Endodermal cell (in vitro differentiated cells): ENCODE results near the gene MOCS1. TPM values are rescaled to one million over a fixed set of nuclear protein-coding genes. Genes with fewer than 3 reads are reported as not detected.

Experiments used
- DNase-seq: peaks from one replicate; pipeline ENCODE4 v3.0.0-alpha.2; 2017
- H3K27ac ChIP-seq: 2 replicates; pipeline ENCODE4 v1.5.1; 2013; ENCODE audit warnings: mild to moderate bottlenecking, low read depth, low read length, moderate library complexity
- H3K27me3 ChIP-seq: 2 replicates; pipeline ENCODE4 v1.6.1; 2013; ENCODE audit warnings: mild to moderate bottlenecking, low read length, moderate library complexity; ENCODE audit not compliant: insufficient read depth, control insufficient read depth, poor library complexity, severe bottlenecking
- H3K36me3 ChIP-seq: 2 replicates; pipeline ENCODE4 v1.7.0; 2013; ENCODE audit warnings: mild to moderate bottlenecking, low read length, moderate library complexity; ENCODE audit not compliant: control insufficient read depth, insufficient read depth
- H3K4me1 ChIP-seq: one replicate; pipeline ENCODE4 v1.7.0; 2013; ENCODE audit warnings: low read length; ENCODE audit not compliant: control insufficient read depth, insufficient read depth
- H3K4me3 ChIP-seq: 2 replicates; pipeline ENCODE4 v1.5.1; 2013; ENCODE audit warnings: mild to moderate bottlenecking, low read length, moderate library complexity
- H3K9ac ChIP-seq: 2 replicates; pipeline ENCODE4 v1.6.1; 2013; ENCODE audit warnings: mild to moderate bottlenecking, low read length, moderate library complexity; ENCODE audit not compliant: poor library complexity, severe bottlenecking; ENCODE audit errors: extremely low read depth
- H3K9me3 ChIP-seq: 2 replicates; pipeline ENCODE4 v1.6.1; 2013; ENCODE audit warnings: mild to moderate bottlenecking, low read length, moderate library complexity; ENCODE audit not compliant: control insufficient read depth
- H3K27ac Mint-ChIP-seq: 2 replicates; pipeline ENCODE4 v1.8.0; 2020; ENCODE audit warnings: mixed read lengths
- H3K27me3 Mint-ChIP-seq: 2 replicates; pipeline ENCODE4 v1.8.0; 2021; ENCODE audit warnings: mild to moderate bottlenecking, mixed read lengths; ENCODE audit not compliant: insufficient read depth
- H3K36me3 Mint-ChIP-seq: 2 replicates; pipeline ENCODE4 v1.8.0; 2020; ENCODE audit warnings: low read depth, mixed read lengths
- H3K4me1 Mint-ChIP-seq: 2 replicates; pipeline ENCODE4 v1.8.0; 2020; ENCODE audit warnings: mixed read lengths
- H3K4me3 Mint-ChIP-seq: 2 replicates; pipeline ENCODE4 v1.8.0; 2020; ENCODE audit warnings: mild to moderate bottlenecking, moderate library complexity, mixed read lengths
- H3K9me3 Mint-ChIP-seq: 2 replicates; pipeline ENCODE4 v1.8.0; 2020; ENCODE audit warnings: mild to moderate bottlenecking, mixed read lengths
- WGBS, 2 experiments: methylation state at CpG; one replicate each; pipeline versions ENCODE4 v1.1.5 to v1.1.7; 2013; ENCODE audit warnings: missing lambda C conversion rate in 2 of 2, mixed read lengths in 1 of 2; ENCODE audit not compliant: insufficient coverage in 1 of 2, insufficient read length in 1 of 2; 5-methylcytosine and 5-hydroxymethylcytosine counted together
- total RNA-seq, 2 donors: library from RNA; stranded (reverse); fragmentation: NEBNext Ultra II Directional in 1 of 2; extraction: Animal tissue kit (Norgen Biotek cat#: 25700) in 1 of 2; gene quantifications; 2 replicates in 1 of 2; 3 replicates in 1 of 2; pipeline ENCODE4 v1.2.1, GENCODE V29; 2021
- TF ChIP-seq, protein P1 (sequence below): fragments of 200-600 bp; sonication (generic); conservative IDR thresholded peaks from 2 replicates; pipeline ENCODE4 v1.5.0; 2021; ENCODE audit warnings: antibody characterized with exemption, mild to moderate bottlenecking

Gene MOCS1
- total RNA-seq, 2 donors from 2014 or later, result 8.7 to 11.3 TPM

- Histone ChIP-seq H3K9me3 (peaks cover 11% of the 10 kb centered on the region), H3K9ac (no peak overlapping the region), H3K36me3 (no peaks in the 10 kb centered on the region), H3K4me1 (peaks cover 5% of the 10 kb centered on the region), H3K4me3 (no peak overlapping the region), H3K27ac (no peak overlapping the region), H3K27me3 (peaks cover 9% of the 10 kb centered on the region)
- TF ChIP-seq, protein P1, sequence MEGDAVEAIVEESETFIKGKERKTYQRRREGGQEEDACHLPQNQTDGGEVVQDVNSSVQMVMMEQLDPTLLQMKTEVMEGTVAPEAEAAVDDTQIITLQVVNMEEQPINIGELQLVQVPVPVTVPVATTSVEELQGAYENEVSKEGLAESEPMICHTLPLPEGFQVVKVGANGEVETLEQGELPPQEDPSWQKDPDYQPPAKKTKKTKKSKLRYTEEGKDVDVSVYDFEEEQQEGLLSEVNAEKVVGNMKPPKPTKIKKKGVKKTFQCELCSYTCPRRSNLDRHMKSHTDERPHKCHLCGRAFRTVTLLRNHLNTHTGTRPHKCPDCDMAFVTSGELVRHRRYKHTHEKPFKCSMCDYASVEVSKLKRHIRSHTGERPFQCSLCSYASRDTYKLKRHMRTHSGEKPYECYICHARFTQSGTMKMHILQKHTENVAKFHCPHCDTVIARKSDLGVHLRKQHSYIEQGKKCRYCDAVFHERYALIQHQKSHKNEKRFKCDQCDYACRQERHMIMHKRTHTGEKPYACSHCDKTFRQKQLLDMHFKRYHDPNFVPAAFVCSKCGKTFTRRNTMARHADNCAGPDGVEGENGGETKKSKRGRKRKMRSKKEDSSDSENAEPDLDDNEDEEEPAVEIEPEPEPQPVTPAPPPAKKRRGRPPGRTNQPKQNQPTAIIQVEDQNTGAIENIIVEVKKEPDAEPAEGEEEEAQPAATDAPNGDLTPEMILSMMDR, result no peak
- Mint-ChIP-seq H3K4me1 (peaks cover 8% of the 10 kb centered on the region), H3K27ac (no peak overlapping the region), H3K36me3 (no peaks in the 10 kb centered on the region), H3K9me3 (no peaks in the 10 kb centered on the region), H3K27me3 (peaks cover 22% of the 10 kb centered on the region), H3K4me3 (no peak overlapping the region)
- no peak for DNase-seq
These were observed 48.5 kb upstream of the MOCS1 start for GRCh38 chr6:39982720-39983119.

DNA sequence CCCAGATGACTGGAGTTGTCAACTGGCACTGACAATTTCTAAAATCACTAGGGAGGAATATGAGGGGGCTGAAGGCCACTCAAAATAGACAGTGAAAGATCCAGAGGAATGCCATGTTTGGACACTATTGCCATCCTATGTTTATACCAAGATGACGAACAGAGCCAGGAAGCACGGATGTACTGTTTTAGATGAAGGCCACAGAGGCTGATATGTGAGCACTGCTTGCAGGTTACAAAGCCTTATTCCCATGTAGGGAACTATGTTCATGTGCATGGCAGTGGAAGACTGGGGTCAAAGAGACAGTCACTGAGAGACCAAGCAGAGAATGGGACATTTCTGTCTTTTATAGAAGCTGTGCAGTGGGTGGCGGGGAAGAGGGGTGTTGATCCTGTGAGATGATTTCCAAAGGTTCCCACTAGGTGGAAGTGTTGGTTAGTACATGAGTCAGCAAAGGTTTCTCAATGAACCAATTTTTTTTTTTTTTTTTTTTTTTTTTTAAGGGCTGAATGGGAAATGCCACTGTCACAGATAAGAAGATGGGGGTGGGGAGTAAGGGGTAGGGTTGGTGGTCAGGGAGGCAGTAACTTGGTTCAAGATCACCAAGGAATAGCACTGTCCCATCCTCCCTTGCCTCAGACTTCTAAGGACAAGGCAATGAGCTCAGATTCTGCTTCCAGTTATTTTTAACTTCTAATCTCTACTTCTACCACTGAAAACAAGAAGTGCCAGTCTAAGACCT, 46.7 kb upstream of the MOCS1 start:
- peak; percentile 71 for DNase-seq
- TF ChIP-seq, protein P1, result peak; percentile 78
- H3K27me3 Mint-ChIP-seq, result peaks cover 22% of the 10 kb centered on the region
- no peaks in the 10 kb centered on the region for H3K9me3 Mint-ChIP-seq
- Histone ChIP-seq H3K36me3 (no peaks in the 10 kb centered on the region), H3K9ac (no peak overlapping the region), H3K27me3 (peaks cover 9% of the 10 kb centered on the region), H3K4me3 (no peak overlapping the region), H3K4me1 (peaks cover 5% of the 10 kb centered on the region), H3K27ac (no peak overlapping the region), H3K9me3 (peaks cover 11% of the 10 kb centered on the region)
- H3K27ac Mint-ChIP-seq, result no peak overlapping the region
- H3K4me1 Mint-ChIP-seq, result peaks cover 8% of the 10 kb centered on the region
- H3K4me3 Mint-ChIP-seq, result no peak overlapping the region
- no peaks in the 10 kb centered on the region for H3K36me3 Mint-ChIP-seq
- 83 to 96% methylated on average over 2 to 3 of the region's 3 CpGs for WGBS, 2 experiments

GRCh38 chr6:39979461-39980328, 45.4 kb upstream of the MOCS1 start:
- peaks cover 8% of the 10 kb centered on the region for H3K4me1 Mint-ChIP-seq
- H3K27ac Mint-ChIP-seq, result no peak overlapping the region
- DNase-seq, result no peak
- H3K4me3 ChIP-seq, result no peak overlapping the region
- H3K9me3 ChIP-seq, result peaks cover 11% of the 10 kb centered on the region
- 81 to 82% methylated on average over 3 of the region's 3 CpGs for WGBS, 2 experiments
- H3K27me3 Mint-ChIP-seq, result peaks cover 22% of the 10 kb centered on the region
- TF ChIP-seq, protein P1, result no peak
- no peaks in the 10 kb centered on the region for H3K36me3 Mint-ChIP-seq
- H3K9me3 Mint-ChIP-seq, result no peaks in the 10 kb centered on the region
- peaks cover 9% of the 10 kb centered on the region for H3K27me3 ChIP-seq
- no peaks in the 10 kb centered on the region for H3K36me3 ChIP-seq
- peaks cover 5% of the 10 kb centered on the region for H3K4me1 ChIP-seq
- no peak overlapping the region for H3K27ac ChIP-seq
- no peak overlapping the region for H3K9ac ChIP-seq
- no peak overlapping the region for H3K4me3 Mint-ChIP-seq
